ENCODE data around the gene NFIC. TPM values are rescaled to one million over a fixed set of nuclear protein-coding genes. Genes with fewer than 3 reads are reported as not detected.

The NFIC gene
- total RNA-seq, 1 experiment from 2014 or later, result 8.0 TPM

- no peak overlapping the region for H3T11ph ChIP-seq (ENCODE audit: low read length)
- H3K4ac ChIP-seq (ENCODE audit: low read depth, low read length), result no peak overlapping the region
- H3K18ac ChIP-seq (ENCODE audit: insufficient read length, low read depth, low read length), result peak overlapping the region; percentile 99
- peaks cover 4% of the 10 kb centered on the region for H3K23me2 ChIP-seq (ENCODE audit: insufficient read length, low read depth, low read length, poor library complexity, severe bottlenecking)
- H3K23ac ChIP-seq (ENCODE audit: insufficient read length, low read depth, low read length), result no peak overlapping the region
- no peaks in the 10 kb centered on the region for H3K79me1 ChIP-seq (ENCODE audit: insufficient read depth, low read depth, low read length, poor library complexity, severe bottlenecking)
- H3K27me3 Mint-ChIP-seq (ENCODE audit: low read depth), result peaks cover 17% of the 10 kb centered on the region
- H4K5ac ChIP-seq (ENCODE audit: insufficient read length, low read depth, low read length), result no peak overlapping the region
- peak overlapping the region; percentile 96 for H3K9ac ChIP-seq (ENCODE audit: extremely low read depth, insufficient read length, low read length)
- H2BK12ac ChIP-seq (ENCODE audit: insufficient read length, low read depth, low read length), result no peak overlapping the region
- H3K27ac ChIP-seq (ENCODE audit: insufficient read length, low read depth, low read length), result no peak overlapping the region
- H3K27me3 ChIP-seq (ENCODE audit: insufficient read depth, low read length), result no peaks in the 10 kb centered on the region
- no CpG with 5 or more reads among the region's 67 CpGs for WGBS (ENCODE audit: extremely low coverage, insufficient read length, low lambda C conversion rate)
- no peak overlapping the region for H4K91ac ChIP-seq (ENCODE audit: insufficient read length, low read depth, low read length)
- H3K9me3 ChIP-seq (ENCODE audit: control insufficient read depth, low read depth, low read length), result no peaks in the 10 kb centered on the region
- peak overlapping the region; percentile 98 for H3K14ac ChIP-seq (ENCODE audit: insufficient read depth, low read length)
- H3K4me1 ChIP-seq (ENCODE audit: insufficient read depth, low read length), result no peaks in the 10 kb centered on the region
- H3K9me3 Mint-ChIP-seq, result no peaks in the 10 kb centered on the region; a peak in 1 of 5 replicates
- peak overlapping the region; percentile 97 to 98 for H3K4me3 Mint-ChIP-seq
- H2BK20ac ChIP-seq (ENCODE audit: low read depth, low read length, poor library complexity, severe bottlenecking), result no peak overlapping the region
- no peaks in the 10 kb centered on the region for H4K20me1 ChIP-seq (ENCODE audit: control insufficient read depth, insufficient read depth, insufficient read length)
- no peak for TF ChIP-seq CTCF (conservative IDR thresholded peaks at IDR 0.05)
- H3K36me3 Mint-ChIP-seq (ENCODE audit: insufficient read depth in 1 of 3, low read depth in 3 of 3), result no peaks in the 10 kb centered on the region
- peak; percentile 97 for DNase-seq
- H2AK5ac ChIP-seq (ENCODE audit: insufficient read length, low read length), result no peak overlapping the region
- H2BK120ac ChIP-seq (ENCODE audit: low read depth, low read length, poor library complexity, severe bottlenecking), result peak overlapping the region; percentile 39
- H2BK15ac ChIP-seq (ENCODE audit: low read depth, low read length), result no peak overlapping the region
- peak overlapping the region; percentile 56 for H2BK5ac ChIP-seq (ENCODE audit: insufficient read length, low read length)
- no peaks in the 10 kb centered on the region for H3K79me2 ChIP-seq (ENCODE audit: insufficient read depth, low read length)
- peaks cover 8 to 9% of the 10 kb centered on the region in 2 experiments for H3K4me1 Mint-ChIP-seq
- H3K27ac Mint-ChIP-seq, result peak overlapping the region; percentile 99 to 100 (median 100)
- peak overlapping the region; percentile 59 for H2AFZ ChIP-seq (ENCODE audit: low read length)
- H3K56ac ChIP-seq (ENCODE audit: insufficient read length, low read depth, low read length), result no peak overlapping the region
- H4K8ac ChIP-seq (replicated peaks; ENCODE audit: insufficient read length, low read depth, low read length), result no peak overlapping the region
- H3K4me2 ChIP-seq (ENCODE audit: insufficient read depth, insufficient read length, low read length), result peak overlapping the region; percentile 60
Observed at GRCh38 chr19:3434630-3435553, 68.5 kb downstream of the NFIC start.
